H4 (cell line): Measurements from ENCODE around the gene TEX14. TPM values are rescaled to one million over a fixed set of nuclear protein-coding genes. Genes with fewer than 3 reads are reported as not detected.
A peak's percentile ranks its signal among the peaks of the same experiment; 100 is the strongest.
"Not testable (repeated sequence)": the region's sequence is repeated elsewhere in the genome, so short reads cannot be mapped to it uniquely, and the experiment has no call there.

ENCODE experiments used
- DNase-seq: peaks from one replicate; pipeline ENCODE4 v3.0.0-alpha.2; 2015; ENCODE audit warnings: low spot score
- total RNA-seq: library from RNA; depleted of rRNA; stranded (reverse); fragments of >200 nt; shearing (Covaris generic); gene quantifications from 2 replicates; pipeline ENCODE4 v1.2.3, GENCODE V29; 2014; rRNA removed

TEX14 gene
- total RNA-seq = 0.06 TPM in 1 of 2 replicates, not detected in the other

GRCh38 chr17:58691701-58692238 is at the start of gene TEX14:
Gene TEX14, minus strand, starts transcription at chr17:58692045. Its CDS starts 40,044 bp downstream, at chr17:58652001.
- DNase-seq = no peak

- peak; percentile 85 for DNase-seq
Measured at GRCh38 chr17:58741121-58741625, 49.3 kb upstream of the TEX14 start.

GRCh38 chr17:58734811-58735210 is 43.0 kb upstream of the TEX14 start:
- no peak for DNase-seq

- DNase-seq = no peak
Measured at GRCh38 chr17:58734040-58734439, 42.2 kb upstream of the TEX14 start.

- no peak for DNase-seq
Measured at GRCh38 chr17:58730937-58731336, 39.1 kb upstream of the TEX14 start.

- DNase-seq = no peak
Measured at GRCh38 chr17:58728798-58729197, 37.0 kb upstream of the TEX14 start.

GRCh38 chr17:58722696-58723095 is 30.9 kb upstream of the TEX14 start:
- DNase-seq = no peak

- DNase-seq = no peak
Measured at GRCh38 chr17:58722274-58722673, 30.4 kb upstream of the TEX14 start.

GRCh38 chr17:58710948-58711552 is 19.2 kb upstream of the TEX14 start:
- peak; percentile 38 for DNase-seq

GRCh38 chr17:58706351-58707140 is 14.7 kb upstream of the TEX14 start:
- no peak for DNase-seq

- no peak for DNase-seq
Measured at GRCh38 chr17:58703916-58704286, 12.1 kb upstream of the TEX14 start.

- DNase-seq = peak; percentile 38
Measured at GRCh38 chr17:58703137-58703915, 11.5 kb upstream of the TEX14 start.

GRCh38 chr17:58702708-58703107 is 10.9 kb upstream of the TEX14 start:
- no peak for DNase-seq

- no peak for DNase-seq
Measured at GRCh38 chr17:58702045-58702476, 10.2 kb upstream of the TEX14 start.

GRCh38 chr17:58699771-58700170 is 7.9 kb upstream of the TEX14 start:
- no peak for DNase-seq

GRCh38 chr17:58694826-58695225 is 3.0 kb upstream of the TEX14 start:
- no peak for DNase-seq

GRCh38 chr17:58694302-58694701 is 2.5 kb upstream of the TEX14 start:
- DNase-seq = no peak

GRCh38 chr17:58693751-58694150 is 1.9 kb upstream of the TEX14 start:
- DNase-seq = no peak

GRCh38 chr17:58693208-58693607 is 1.4 kb upstream of the TEX14 start:
- DNase-seq = no peak

- peak; percentile 77 for DNase-seq
Measured at GRCh38 chr17:58692239-58693055, 602 bp upstream of the TEX14 start, which contains the start of gene RAD51C. Gene RAD51C, plus strand, starts transcription at chr17:58692602. Its CDS starts 42 bp downstream, at chr17:58692644.

GRCh38 chr17:58690033-58690432 is 1.8 kb downstream of the TEX14 start:
- not testable (repeated sequence) for DNase-seq
